Raji (cell line): ENCODE measurements around the gene BCAR3.

Experiments
- POLR2A ChIP-seq: IDR thresholded peaks from 2 replicates; pipeline ENCODE4 v1.6.1; 2011; ENCODE audit warnings: low read depth, low read length, control low read depth; ENCODE audit not compliant: insufficient read depth

The BCAR3 gene

DNA sequence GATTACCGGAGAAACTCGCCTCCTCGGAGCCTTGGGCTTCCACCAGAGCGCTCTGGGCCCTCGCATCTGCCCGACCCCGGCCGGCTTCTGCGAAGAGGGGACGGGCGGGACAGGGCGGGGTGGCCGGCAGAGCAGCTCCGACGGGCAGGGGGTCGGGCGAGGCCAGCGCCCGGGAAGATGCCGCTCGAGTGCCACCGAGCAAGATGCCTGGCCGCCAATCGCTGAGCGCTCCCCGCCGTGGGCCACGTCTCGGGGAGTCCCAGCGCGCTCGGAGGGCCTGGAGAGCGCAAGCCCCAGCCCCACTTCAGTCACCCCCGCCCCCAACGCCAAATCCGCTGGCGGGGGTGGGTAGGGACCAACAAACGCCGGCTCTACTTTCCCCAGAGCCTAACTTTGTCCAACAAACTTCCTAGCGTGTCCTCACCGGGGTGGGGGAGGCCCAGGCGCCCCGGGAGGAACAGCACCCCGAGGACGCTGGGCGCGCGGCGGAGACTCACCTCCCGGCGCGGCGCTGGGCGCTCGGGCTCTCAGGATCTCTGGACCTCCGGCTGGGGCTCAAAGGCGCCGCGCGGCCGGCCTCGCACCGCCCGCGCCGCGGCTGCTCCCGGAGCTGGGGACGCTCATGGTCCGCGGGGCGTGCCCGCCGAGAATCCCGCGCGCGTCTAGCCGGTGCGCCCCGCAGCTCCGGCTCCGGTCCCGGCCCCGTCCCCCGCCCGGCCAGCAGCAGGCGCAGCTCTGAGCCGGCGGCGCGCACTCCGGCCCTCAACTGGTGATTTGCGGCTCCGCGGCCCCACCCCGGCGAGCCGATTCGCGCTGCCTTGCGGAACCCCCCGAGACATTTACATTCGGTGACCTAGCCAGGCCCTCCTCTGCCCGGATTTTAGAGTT, at the start of gene BCAR3:
Gene BCAR3, minus strand, starts transcription at position 737 of the 888 bp plus-strand sequence. CDS start 6,907 bp downstream, outside the sequence.
- peak; percentile 47 for TF ChIP-seq POLR2A

DNA sequence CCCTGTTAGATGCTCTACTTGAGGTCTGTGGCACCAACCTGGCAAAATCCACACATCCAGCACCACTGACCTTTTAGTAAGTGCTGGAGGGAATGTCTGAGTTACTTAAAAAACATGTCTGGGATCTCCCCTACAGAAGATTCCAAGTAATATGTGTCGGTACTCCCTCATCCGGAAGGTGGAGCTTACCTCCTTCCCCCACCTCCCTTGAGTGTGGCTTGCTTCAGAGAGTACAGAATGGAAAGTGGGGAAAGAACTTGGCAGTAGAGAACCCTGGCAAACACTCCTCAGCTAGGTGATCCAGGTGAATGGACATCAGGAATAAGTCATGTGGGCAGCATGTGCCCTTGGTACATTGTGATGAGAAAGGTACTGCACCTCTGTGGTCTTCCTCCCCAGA, 49.0 kb upstream of the BCAR3 start:
- no peak for TF ChIP-seq POLR2A

DNA sequence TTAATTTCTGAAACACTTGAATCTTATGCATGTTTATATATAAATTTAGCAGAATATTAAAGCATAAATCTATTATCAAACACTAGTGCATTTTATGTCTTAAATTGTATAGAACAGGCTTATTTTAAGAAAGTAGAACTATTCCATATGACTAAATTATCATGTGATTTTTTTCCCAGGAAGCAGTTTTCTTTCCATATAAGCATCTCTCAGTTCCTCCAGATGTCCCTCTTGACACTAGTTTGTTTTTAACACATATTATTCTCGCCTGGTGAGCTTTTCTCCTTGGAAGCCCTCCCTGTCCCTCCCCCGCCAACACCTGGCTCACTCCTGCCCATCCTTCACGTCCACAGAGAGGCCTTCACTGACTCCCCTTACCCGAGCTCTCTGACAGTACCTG, 48.3 kb upstream of the BCAR3 start:
- no peak for TF ChIP-seq POLR2A

GRCh38 chr1:93729502-93729901, 47.9 kb upstream of the BCAR3 start:
- TF ChIP-seq POLR2A: no peak

DNA sequence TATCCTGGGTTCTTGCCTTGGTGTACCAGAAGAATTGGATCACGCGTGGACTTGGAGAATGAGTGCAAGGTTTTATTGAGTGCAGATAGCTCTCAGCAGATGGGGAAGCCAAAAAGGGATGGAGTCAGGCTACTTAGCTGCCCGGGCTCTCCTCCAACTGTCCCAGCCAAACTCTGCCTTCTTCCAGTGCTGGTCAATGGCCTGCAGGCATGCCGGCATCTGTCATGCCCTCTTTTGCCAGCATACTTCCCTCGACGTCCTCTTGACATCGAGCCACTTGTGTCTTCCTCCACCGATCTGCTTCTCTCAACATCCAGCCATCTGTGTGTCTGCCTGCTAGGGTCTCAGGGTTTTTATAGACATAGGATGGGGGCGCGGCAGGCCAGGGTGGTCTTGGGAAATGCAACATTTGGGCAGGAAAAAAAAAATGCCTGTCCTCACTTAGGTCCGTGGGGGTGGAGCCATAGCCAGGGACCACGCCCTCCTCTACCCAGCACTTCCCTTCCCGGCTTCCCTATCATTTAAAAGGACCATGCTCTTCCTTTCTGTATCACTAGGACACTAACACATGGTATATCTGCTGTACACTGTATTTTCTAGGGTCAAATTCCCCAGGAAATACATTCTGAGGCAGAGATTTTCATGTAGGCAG, 47.0 kb upstream of the BCAR3 start:
- TF ChIP-seq POLR2A: no peak

DNA sequence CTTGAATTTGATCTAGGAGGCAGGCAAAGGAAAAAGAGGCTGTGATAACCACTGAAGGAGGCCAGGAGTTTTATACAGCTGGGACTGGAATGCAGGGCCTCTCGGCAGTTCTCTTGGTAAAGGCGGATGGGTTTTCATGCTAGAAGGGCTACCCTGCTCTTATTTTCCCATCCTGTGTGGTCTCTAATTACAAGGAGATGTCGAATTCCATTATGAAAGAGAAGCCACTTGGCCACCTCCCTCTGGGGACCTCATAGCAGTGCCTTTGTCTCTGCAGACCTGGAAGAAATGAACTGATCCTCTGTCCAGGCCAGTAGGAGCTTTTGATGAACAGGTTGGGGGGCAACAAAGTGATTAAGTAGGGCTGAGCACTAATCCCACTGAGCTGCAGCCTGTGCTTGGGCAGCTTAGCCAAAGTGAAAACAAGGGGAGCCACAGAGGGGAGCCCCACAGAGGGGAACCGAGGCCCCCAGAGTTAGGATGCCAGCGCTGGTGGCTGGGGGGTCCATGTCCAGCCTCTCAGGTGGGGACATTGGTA, 42.2 kb upstream of the BCAR3 start:
- TF ChIP-seq POLR2A: no peak

DNA sequence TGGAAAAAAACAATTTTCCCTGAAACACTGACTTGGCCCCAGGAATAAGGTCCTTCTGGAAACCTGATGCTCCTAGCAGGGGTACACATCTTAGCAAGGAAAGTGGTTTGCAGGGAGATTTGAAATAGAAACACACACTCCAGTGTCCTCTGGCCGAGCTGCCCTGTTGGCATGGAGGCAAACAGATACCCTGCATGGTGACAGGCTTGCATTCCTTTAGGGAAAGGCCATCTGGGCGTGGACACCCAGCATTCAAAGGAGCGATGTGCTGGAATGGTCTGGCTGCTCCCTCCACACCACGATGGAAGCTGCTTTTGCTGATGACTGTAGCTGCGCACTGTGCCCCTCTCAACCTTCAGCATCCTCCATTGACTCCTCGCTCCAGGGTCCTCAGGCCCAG, 41.5 kb upstream of the BCAR3 start:
- TF ChIP-seq POLR2A: no peak

DNA sequence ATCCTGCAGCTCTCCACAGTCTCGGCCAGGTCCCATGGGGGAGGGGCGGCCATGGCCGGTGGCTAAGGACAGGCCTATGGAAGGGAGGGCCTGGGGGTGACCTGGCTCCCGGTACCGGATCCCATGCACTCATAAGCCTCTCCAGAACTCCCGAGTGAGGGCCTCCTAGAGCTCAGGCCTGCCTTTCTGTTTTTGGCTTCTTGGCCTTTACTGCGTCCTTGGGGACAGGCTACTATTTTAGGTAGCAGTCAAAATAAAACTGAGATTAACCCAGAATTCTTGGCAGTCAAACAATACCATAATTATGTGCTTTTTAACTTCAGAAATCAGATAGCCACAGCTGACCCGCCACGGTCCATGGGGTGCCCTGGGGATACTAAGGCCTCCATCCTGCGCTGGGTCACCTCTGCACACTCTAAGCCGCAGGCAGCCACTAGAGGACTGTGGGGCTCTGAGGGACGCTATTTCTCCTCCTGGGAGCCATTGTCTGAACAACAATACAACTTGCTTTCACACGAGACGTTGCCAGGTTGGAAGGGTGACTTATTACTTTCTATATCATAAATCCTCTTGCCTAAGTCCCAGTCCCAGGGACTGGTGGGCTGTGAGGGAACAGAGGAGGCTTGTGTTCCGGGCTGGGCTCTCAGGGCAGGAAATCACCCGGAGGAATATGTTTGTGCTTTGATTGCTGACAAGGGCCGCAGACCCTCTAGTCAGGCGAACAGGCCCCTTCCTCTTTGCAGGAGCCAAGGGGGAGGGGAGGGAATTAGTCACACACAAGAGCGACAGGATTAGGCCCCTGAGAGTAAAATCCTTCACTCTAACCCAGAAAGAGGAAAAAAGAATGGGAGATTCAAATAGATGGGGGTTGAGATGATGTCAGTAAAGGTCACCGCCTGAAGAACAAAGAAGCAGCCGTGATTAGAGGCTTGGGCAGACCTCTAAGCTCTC, 40.7 kb upstream of the BCAR3 start:
- no peak for TF ChIP-seq POLR2A

DNA sequence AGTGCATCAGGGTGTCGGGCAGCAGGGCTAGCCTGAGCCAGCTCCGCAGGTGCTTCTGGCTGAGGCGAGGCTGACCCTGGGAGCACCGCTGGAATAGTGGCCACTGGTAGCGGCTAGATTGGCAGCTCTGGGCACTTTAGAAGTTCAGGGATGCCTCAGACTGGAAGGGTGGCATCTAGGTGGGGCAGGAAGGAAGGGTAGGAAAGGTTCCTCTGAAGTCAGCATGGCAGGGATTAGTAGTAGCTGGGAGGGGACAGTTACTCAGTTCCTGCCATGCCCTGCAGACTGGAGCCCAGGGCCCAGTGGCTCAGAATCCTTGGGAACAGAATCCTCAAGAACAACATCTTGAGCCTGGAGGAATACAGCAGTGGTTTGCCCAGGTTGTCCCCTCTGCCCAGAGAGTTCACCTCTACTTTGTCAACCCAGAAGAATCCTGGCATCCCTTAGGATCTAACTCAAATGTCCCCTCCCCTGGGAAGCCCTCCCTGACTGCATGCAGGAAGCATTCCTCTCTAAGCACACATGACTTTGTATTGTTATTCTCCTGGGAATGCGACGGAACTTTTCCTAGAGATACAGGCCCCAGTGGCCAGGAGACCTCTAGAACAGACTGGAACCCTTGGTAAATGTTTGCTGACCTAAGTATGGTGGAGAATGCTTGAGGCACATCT, 39.5 kb upstream of the BCAR3 start:
- TF ChIP-seq POLR2A: no peak

DNA sequence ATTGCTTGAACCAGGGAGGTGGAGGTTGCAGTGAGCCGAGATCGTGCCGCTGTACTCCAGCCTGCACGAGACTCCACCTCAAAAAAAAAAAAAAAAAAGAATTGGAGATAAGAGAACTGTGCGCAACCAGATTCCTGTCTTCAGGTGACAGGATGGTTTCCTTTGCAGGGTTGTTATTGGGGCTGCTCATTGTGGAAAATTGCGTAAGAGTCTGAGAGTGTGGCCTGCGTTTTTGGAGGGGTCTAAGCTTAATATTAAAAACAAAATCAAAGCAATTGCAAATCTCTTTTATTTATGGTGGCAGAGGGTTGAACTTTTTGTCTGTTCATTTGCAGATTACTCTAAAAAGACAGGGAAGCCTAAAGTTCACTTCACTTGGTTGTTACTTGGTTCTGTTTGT, 36.0 kb upstream of the BCAR3 start:
- no peak for TF ChIP-seq POLR2A

- TF ChIP-seq POLR2A: no peak
Observed at GRCh38 chr1:93716941-93717368, 35.3 kb upstream of the BCAR3 start.

- no peak for TF ChIP-seq POLR2A
Observed at GRCh38 chr1:93716163-93716562, 34.5 kb upstream of the BCAR3 start.

GRCh38 chr1:93715529-93716126, 34.0 kb upstream of the BCAR3 start:
- no peak; the same call in 1 of the 2 replicates for TF ChIP-seq POLR2A

GRCh38 chr1:93714356-93714755, 32.7 kb upstream of the BCAR3 start:
- no peak for TF ChIP-seq POLR2A
